Activated CD8-positive, alpha-beta T cell treated with anti-CD3 and anti-CD28 coated beads for 36 hours (primary cell): ENCODE measurements around the gene NKD1. TPM values are rescaled to one million over a fixed set of nuclear protein-coding genes. Genes with fewer than 3 reads are reported as not detected.

Experiments
- ATAC-seq: fragments of 200-7000 bp; cut with Tn5 transposase; one replicate; pipeline ENCODE4 v1.10.0; 2021; ENCODE audit warnings: mild to moderate bottlenecking, moderate library complexity
- CTCF ChIA-PET: fragments of 350-600 bp; sonication (Branson Sonifier 250); formaldehyde crosslinking; loops from one replicate; lab custom pipeline; 2021; ENCODE audit warnings: antibody characterized with exemption; lab: Charles Lee
- POLR2A ChIA-PET: fragments of 350-600 bp; sonication (Branson Sonifier 250); formaldehyde crosslinking; loops from one replicate; lab custom pipeline; 2021; ENCODE audit warnings: antibody characterized with exemption; lab: Charles Lee
- DNase-seq: peaks from one replicate; pipeline ENCODE4 v3.0.0-alpha.2; 2020
- H3K27ac Mint-ChIP-seq: one replicate; pipeline ENCODE4 v1.8.0; 2021; ENCODE audit warnings: mild to moderate bottlenecking, mixed read lengths
- H3K27me3 Mint-ChIP-seq: one replicate; pipeline ENCODE4 v1.8.0; 2021; ENCODE audit warnings: mixed read lengths
- H3K36me3 Mint-ChIP-seq: one replicate; pipeline ENCODE4 v1.8.0; 2021; ENCODE audit warnings: low read depth, mixed read lengths
- H3K4me1 Mint-ChIP-seq: one replicate; pipeline ENCODE4 v1.8.0; 2021; ENCODE audit warnings: low read depth, mixed read lengths
- H3K4me3 Mint-ChIP-seq: one replicate; pipeline ENCODE4 v1.8.0; 2021; ENCODE audit warnings: mild to moderate bottlenecking, moderate library complexity, mixed read lengths
- H3K9me3 Mint-ChIP-seq: one replicate; pipeline ENCODE4 v1.8.0; 2021; ENCODE audit warnings: mixed read lengths
- CTCF ChIP-seq: fragments of 200-600 bp; IDR thresholded peaks from one replicate; pipeline ENCODE4 v1.8.0; 2022; ENCODE audit warnings: antibody characterized with exemption, mild to moderate bottlenecking
- intact Hi-C: fragments of 100-400 bp; cut with micrococcal nuclease; formaldehyde crosslinking; loops from one replicate; pipeline ENCODE4 v1.10.0; 2022
- total RNA-seq, 2 experiments: library from RNA; stranded (reverse); gene quantifications; one replicate each; pipeline ENCODE4 v1.2.3, GENCODE V29; 2021

Gene NKD1
- total RNA-seq, 2 experiments from 2014 or later, result 1.9 to 3.6 TPM

GRCh38 chr16:50537533-50538290, 10.5 kb upstream of the NKD1 start:
- TF ChIP-seq CTCF, result no peak
- intact Hi-C loops, result no loop called here
- ChIA-PET CTCF (no interaction called here), POLR2A (no interaction called here)
- ATAC-seq (no peak), DNase-seq (no peak)
- H3K27ac Mint-ChIP-seq, result no peak overlapping the region
- H3K4me3 Mint-ChIP-seq, result no peak overlapping the region
- no peaks in the 10 kb centered on the region for H3K9me3 Mint-ChIP-seq
- H3K36me3 Mint-ChIP-seq, result no peaks in the 10 kb centered on the region
- H3K27me3 Mint-ChIP-seq, result no peaks in the 10 kb centered on the region
- H3K4me1 Mint-ChIP-seq, result no peaks in the 10 kb centered on the region

GRCh38 chr16:50538411-50539052, 9.7 kb upstream of the NKD1 start:
- DNase-seq, result no peak
- Mint-ChIP-seq H3K9me3 (no peaks in the 10 kb centered on the region), H3K36me3 (no peaks in the 10 kb centered on the region), H3K4me1 (no peaks in the 10 kb centered on the region), H3K27me3 (no peaks in the 10 kb centered on the region), H3K27ac (no peak overlapping the region), H3K4me3 (no peak overlapping the region)
- intact Hi-C loops, result no loop called here
- no peak for TF ChIP-seq CTCF
- CTCF ChIA-PET, result no interaction called here
- POLR2A ChIA-PET, result no interaction called here
- no peak for ATAC-seq

- H3K4me3 Mint-ChIP-seq, result no peak overlapping the region
Measured at GRCh38 chr16:50539053-50539695, 9.0 kb upstream of the NKD1 start.

GRCh38 chr16:50539822-50540710, 8.1 kb upstream of the NKD1 start:
- ATAC-seq, result no peak
- no peak overlapping the region for H3K27ac Mint-ChIP-seq
- intact Hi-C loops, result no loop called here
- H3K27me3 Mint-ChIP-seq, result no peaks in the 10 kb centered on the region
- DNase-seq, result no peak
- TF ChIP-seq CTCF, result no peak
- H3K4me1 Mint-ChIP-seq, result no peaks in the 10 kb centered on the region
- H3K36me3 Mint-ChIP-seq, result no peaks in the 10 kb centered on the region
- H3K4me3 Mint-ChIP-seq, result no peak overlapping the region
- no peaks in the 10 kb centered on the region for H3K9me3 Mint-ChIP-seq
- ChIA-PET CTCF (interaction anchor here (0.9 kb wide), 1 partner anchor 10 kb away, joined by 3 read pairs; no protein-coding TSS in a partner anchor), POLR2A (no interaction called here)

More at GRCh38 chr16:50539053-50539695, 9.0 kb upstream of the NKD1 start:
- TF ChIP-seq CTCF, result no peak
- DNase-seq (no peak), ATAC-seq (no peak)
- intact Hi-C loops, result no loop called here
- Mint-ChIP-seq H3K27ac (no peak overlapping the region), H3K4me1 (no peaks in the 10 kb centered on the region), H3K36me3 (no peaks in the 10 kb centered on the region), H3K9me3 (no peaks in the 10 kb centered on the region), H3K27me3 (no peaks in the 10 kb centered on the region)
- CTCF ChIA-PET, result no interaction called here
- POLR2A ChIA-PET, result no interaction called here
